Measurements from ENCODE around the gene SNF8.

Gene SNF8

DNA sequence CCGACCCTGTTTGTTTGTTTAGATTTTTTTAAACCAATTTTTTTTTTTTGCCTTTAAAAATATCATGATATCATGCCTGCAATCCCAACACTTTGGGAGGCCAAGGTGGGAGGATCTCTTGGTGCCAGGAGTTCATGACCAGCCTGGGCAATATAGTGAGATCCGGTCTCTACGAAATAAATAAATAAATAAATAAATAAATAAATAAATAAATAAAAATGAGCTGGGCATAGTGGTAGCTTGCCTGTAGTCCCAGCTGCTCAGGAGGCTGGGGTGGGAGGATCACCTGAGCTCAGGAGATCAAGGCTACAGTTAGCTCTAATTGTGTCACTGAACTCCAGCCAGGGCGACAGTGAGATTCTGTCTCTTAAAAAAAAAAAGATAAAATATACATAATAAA is 44.5 kb upstream of the SNF8 start:
- intact Hi-C loops (cut with DNase I; ENCODE audit: low total_unique reads), result no loop called here
- TF ChIP-seq, protein P1, sequence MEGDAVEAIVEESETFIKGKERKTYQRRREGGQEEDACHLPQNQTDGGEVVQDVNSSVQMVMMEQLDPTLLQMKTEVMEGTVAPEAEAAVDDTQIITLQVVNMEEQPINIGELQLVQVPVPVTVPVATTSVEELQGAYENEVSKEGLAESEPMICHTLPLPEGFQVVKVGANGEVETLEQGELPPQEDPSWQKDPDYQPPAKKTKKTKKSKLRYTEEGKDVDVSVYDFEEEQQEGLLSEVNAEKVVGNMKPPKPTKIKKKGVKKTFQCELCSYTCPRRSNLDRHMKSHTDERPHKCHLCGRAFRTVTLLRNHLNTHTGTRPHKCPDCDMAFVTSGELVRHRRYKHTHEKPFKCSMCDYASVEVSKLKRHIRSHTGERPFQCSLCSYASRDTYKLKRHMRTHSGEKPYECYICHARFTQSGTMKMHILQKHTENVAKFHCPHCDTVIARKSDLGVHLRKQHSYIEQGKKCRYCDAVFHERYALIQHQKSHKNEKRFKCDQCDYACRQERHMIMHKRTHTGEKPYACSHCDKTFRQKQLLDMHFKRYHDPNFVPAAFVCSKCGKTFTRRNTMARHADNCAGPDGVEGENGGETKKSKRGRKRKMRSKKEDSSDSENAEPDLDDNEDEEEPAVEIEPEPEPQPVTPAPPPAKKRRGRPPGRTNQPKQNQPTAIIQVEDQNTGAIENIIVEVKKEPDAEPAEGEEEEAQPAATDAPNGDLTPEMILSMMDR (IDR thresholded peaks at IDR 0.05), result no peak
- Histone ChIP-seq H3K4me1 (no peaks in the 10 kb centered on the region), H3K27ac (no peak overlapping the region), H3K36me3 (no peaks in the 10 kb centered on the region), H3K9me3 (no peaks in the 10 kb centered on the region), H3K4me3 (no peak overlapping the region), H3K27me3 (peaks cover 0 to 73% of the 10 kb centered on the region in 2 donors)
- no peak for DNase-seq

DNA sequence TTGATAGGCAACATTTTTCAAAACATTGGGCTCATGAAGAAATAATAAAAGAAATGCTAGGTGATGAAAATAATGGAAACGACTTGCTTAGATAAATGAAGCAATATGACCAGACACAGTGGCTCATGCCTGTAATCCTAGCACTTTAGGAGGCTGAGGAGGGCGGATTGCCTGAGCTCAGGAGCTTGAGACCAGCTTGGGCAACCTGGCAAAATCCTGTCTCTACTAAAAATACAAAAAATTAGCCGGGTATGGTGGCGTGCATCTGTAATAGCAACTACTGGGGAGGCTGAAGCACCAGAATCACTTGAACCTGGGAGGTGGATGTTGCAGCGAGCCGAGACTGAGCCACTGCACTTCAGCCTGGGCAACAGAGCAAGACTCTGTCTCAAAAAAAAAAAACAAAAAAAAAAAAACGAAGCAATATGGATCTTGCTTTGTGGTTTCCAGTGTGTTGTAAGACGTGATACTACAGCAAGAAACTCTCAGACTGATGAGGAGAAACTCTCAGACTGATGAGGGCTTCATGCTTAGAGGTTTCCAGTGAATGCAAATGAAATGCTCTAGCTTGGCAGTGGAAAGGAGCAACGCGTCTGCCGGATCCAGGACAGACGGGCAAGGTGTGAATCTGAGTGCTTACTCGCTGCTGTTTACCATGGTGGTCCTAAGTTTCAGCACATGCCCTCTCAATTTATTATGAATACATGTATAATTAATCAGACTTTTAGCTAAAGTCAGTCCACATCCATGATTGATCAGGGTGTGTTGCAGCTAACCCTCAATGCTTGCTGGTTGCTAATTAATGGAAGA is 41.0 kb upstream of the SNF8 start:
- TF ChIP-seq, protein P1 (IDR thresholded peaks at IDR 0.05), result no peak
- H3K27ac ChIP-seq, result no peak overlapping the region
- H3K36me3 ChIP-seq, result no peaks in the 10 kb centered on the region
- intact Hi-C loops (cut with DNase I; ENCODE audit: low total_unique reads), result no loop called here
- H3K27me3 ChIP-seq, result peaks cover 0 to 54% of the 10 kb centered on the region in 2 donors
- peaks cover 0 to 11% (median 8%) of the 10 kb centered on the region in 3 donors for H3K9me3 ChIP-seq
- no peak overlapping the region for H3K4me3 ChIP-seq
- peak in 1 of 2 donors; percentile 3 for DNase-seq
- no peaks in the 10 kb centered on the region for H3K4me1 ChIP-seq

DNA sequence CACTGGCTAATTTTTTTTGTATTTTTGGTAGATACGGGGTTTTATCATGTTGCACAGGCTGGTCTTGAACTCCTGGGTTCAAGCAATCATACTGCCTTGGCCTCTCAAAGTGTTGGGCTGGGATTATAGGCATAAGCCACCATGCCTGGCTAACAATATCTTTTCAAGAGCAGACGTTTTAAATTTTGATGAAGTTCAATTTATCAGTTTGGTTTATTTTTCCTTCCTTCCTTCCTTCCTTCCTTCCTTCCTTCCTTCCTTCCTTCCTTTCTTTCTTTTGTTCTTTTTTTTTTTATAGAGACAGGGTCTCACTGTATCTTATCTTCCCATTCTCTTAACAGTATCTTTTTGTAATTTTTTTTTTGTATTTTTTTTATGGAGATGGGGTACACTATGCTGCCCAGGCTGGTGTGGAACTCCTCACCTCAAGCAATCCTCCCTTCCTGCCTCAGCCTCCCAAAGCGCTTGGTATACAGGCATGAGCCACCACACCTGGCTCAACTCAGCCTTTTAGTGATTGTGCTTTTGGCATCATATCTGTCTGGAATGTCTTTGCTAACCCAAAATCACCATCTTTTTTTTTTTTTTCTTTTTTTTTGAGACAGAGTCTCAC is 37.4 kb upstream of the SNF8 start:
- peaks cover 0 to 35% of the 10 kb centered on the region in 2 donors for H3K27me3 ChIP-seq
- intact Hi-C loops (cut with DNase I; ENCODE audit: low total_unique reads), result no loop called here
- no peak overlapping the region for H3K4me3 ChIP-seq
- no peak for DNase-seq
- no peak overlapping the region for H3K27ac ChIP-seq
- H3K9me3 ChIP-seq, result peaks cover 0 to 12% (median 8%) of the 10 kb centered on the region in 3 donors
- no peaks in the 10 kb centered on the region for H3K36me3 ChIP-seq
- H3K4me1 ChIP-seq, result no peaks in the 10 kb centered on the region
- TF ChIP-seq, protein P1 (IDR thresholded peaks at IDR 0.05), result no peak

DNA sequence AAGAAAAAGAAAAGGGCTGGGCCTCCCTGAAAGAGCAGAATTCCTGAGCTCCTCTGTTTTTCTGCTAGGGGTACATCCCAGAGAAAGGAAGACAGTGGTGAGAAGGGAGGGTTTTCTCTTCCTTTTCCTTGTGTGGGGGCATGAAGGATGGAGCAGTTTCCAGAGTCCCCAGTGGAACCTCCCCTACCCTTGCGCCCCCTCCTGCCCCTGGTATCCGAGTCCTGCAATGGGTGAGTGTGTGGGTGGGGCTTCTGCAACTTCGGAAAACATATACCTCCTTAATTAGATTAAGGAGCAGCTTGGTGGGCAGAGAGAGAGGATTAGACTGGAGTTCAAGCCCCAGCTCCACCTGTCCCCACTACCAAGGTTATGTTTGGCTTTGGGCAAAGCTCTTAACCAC is 29.2 kb upstream of the SNF8 start:
- Histone ChIP-seq H3K4me1 (peaks cover 0 to 10% (median 6%) of the 10 kb centered on the region in 4 donors), H3K27ac (no peak overlapping the region), H3K4me3 (no peak overlapping the region), H3K27me3 (peaks cover 0 to 46% of the 10 kb centered on the region in 2 donors), H3K9me3 (no peaks in the 10 kb centered on the region), H3K36me3 (no peaks in the 10 kb centered on the region)
- TF ChIP-seq, protein P1 (IDR thresholded peaks at IDR 0.05), result no peak
- DNase-seq, result peak in 1 of 2 donors; percentile 15
- intact Hi-C loops (cut with DNase I; ENCODE audit: low total_unique reads), result no loop called here

DNA sequence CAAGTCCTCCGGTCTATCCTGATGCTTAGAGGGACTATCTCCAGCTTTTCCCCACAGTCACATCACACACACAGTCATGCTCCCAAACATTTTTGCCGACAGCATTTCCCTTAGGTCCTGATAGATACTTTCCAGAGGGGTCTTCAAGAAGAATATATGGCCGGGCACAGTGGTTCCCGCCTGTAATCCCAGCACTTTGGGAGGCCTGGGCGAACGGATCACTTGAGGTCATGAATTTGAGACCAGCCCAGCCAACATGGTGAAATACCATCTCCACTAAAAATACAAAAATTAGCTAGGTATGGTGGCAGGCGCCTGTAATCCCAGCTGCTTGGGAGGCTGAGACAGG is 28.1 kb upstream of the SNF8 start:
- H3K4me1 ChIP-seq, result peaks cover 0 to 10% (median 6%) of the 10 kb centered on the region in 4 donors
- intact Hi-C loops (cut with DNase I; ENCODE audit: low total_unique reads), result no loop called here
- no peak overlapping the region for H3K27ac ChIP-seq
- TF ChIP-seq, protein P1 (IDR thresholded peaks at IDR 0.05), result no peak
- no peaks in the 10 kb centered on the region for H3K36me3 ChIP-seq
- H3K9me3 ChIP-seq, result no peaks in the 10 kb centered on the region
- no peak overlapping the region for H3K4me3 ChIP-seq
- DNase-seq, result peak in 1 of 2 donors; percentile 6
- H3K27me3 ChIP-seq, result peaks cover 0 to 56% of the 10 kb centered on the region in 2 donors

Data from tibial artery (tissue), 4 donors.